ENCODE results near the gene ZNF638.

- TF ChIP-seq CTCF (IDR thresholded peaks at IDR 0.05) (no peak), SIN3A (IDR thresholded peaks at IDR 0.05; ENCODE audit: borderline replicate concordance, insufficient read depth, low read depth, low read length) (no peak)
Observed at GRCh38 chr2:71347517-71347916, 15.9 kb downstream of the ZNF638 start.

All from Panc1 (cell line).